Right lobe of liver (tissue), 6 donors: Measurements from ENCODE around the gene TTC19. TPM values are rescaled to one million over a fixed set of nuclear protein-coding genes. Genes with fewer than 3 reads are reported as not detected.
A peak's percentile ranks its signal among the peaks of the same experiment; 100 is the strongest.

Source experiments
- ATAC-seq, 4 donors: fragments of 200-7000 bp; cut with Tn5 transposase; one replicate each; pipeline ENCODE4 v1.9.1; 2020; ENCODE audit warnings: mild to moderate bottlenecking in 4 of 4, moderate library complexity in 4 of 4
- DNase-seq, 3 donors: peaks; one replicate each; pipeline ENCODE4 v3.0.0-alpha.2; 2020
- H3K27ac ChIP-seq, 3 donors: fragments of 200-600 bp; one replicate each; pipeline ENCODE4 v1.8.0; 2022
- H3K27me3 ChIP-seq, 2 donors: fragments of 200-600 bp; one replicate each; pipeline ENCODE4 v1.8.0; 2022
- H3K36me3 ChIP-seq, 4 donors: fragments of 200-600 bp; sonication (generic) in 1 of 4; one replicate each; pipeline versions ENCODE4 v1.5.1 to v1.8.0; 2017 to 2022; ENCODE audit warnings: control low read depth in 1 of 4
- H3K4me1 ChIP-seq, 4 donors: fragments of 200-600 bp; sonication (generic) in 1 of 4; one replicate each; pipeline versions ENCODE4 v1.5.1 to v1.8.0; 2017 to 2022; ENCODE audit warnings: control low read depth in 1 of 4
- H3K4me3 ChIP-seq, 3 donors: fragments of 200-600 bp; one replicate each; pipeline ENCODE4 v1.8.0; 2022
- H3K9me3 ChIP-seq, 4 donors: fragments of 200-600 bp; sonication (generic) in 1 of 4; one replicate each; pipeline versions ENCODE4 v1.5.1 to v1.8.0; 2017 to 2022; ENCODE audit warnings: control low read depth in 1 of 4
- CTCF ChIP-seq, 4 donors: fragments of 200-600 bp in 3 of 4; fragments of 450-650 bp in 1 of 4; IDR thresholded peaks; one replicate each; pipeline versions ENCODE4 v1.5.1 to v1.8.0; 2016 to 2022; ENCODE audit warnings: antibody characterized with exemption in 4 of 4, mild to moderate bottlenecking in 2 of 4
- POLR2A ChIP-seq: fragments of 450-650 bp; IDR thresholded peaks from one replicate; pipeline ENCODE4 v1.6.1; 2017; ENCODE audit warnings: antibody characterized with exemption, mild to moderate bottlenecking
- WGBS: methylation state at CpG from one replicate; pipeline ENCODE4 v1.1.6; 2018; ENCODE audit warnings: low coverage, low lambda C conversion rate; ENCODE audit not compliant: insufficient coverage; ENCODE audit errors: missing lambda C conversion rate; 5-methylcytosine and 5-hydroxymethylcytosine counted together
- intact Hi-C, 2 donors: fragments of 100-400 bp; cut with DNase I; formaldehyde crosslinking; loops; one replicate each; pipeline versions ENCODE4 v1.11.2 to v1.14.1; 2022
- total RNA-seq, 6 experiments: library from RNA; depleted of rRNA in 2 of 6; stranded (reverse); fragments of >200 nt in 2 of 6; fragmentation: NEBNext Ultra II Directional in 3 of 6; extraction: Animal tissue kit (Norgen Biotek cat#: 25700) in 3 of 6; gene quantifications; one replicate each; pipeline versions ENCODE4 v1.1.0 to v1.2.4, GENCODE V29; 2016 to 2023
- donor health status: DM: no; HTN: yes; CAD: no.
- donor health status: DM: no; HTN: no; CAD: no.
- donor health status: DM: no; HTN: no; CAD: no.
- donor health status: DM: no; HTN: yes; CAD: no.
- donor health status: DM: no; HTN: yes; CAD: no.

TTC19 gene
- total RNA-seq, 6 experiments from 2014 or later = 14.3 to 32.3 (median 19.9) TPM

- Histone ChIP-seq H3K27me3 (no peaks in the 10 kb centered on the region), H3K27ac (peak overlapping the region; percentile 73 to 93 (median 92)), H3K4me3 (peak overlapping the region; percentile 32 to 56 (median 51)), H3K9me3 (no peaks in the 10 kb centered on the region), H3K4me1 (peaks cover 0 to 22% (median 11%) of the 10 kb centered on the region in 4 donors), H3K36me3 (peaks cover 0 to 37% (median 14%) of the 10 kb centered on the region in 4 donors)
- TF ChIP-seq POLR2A (no peak), CTCF (IDR thresholded peaks at IDR 0.05) (no peak)
- no peak for DNase-seq
- intact Hi-C loops = no loop called here
- ATAC-seq = peak in 2 of 4 donors; percentile 8 to 14
These were observed 38.0 kb downstream of the TTC19 start for GRCh38 chr17:16037636-16038035.

- Histone ChIP-seq H3K36me3 (peaks cover 0 to 10% (median 1%) of the 10 kb centered on the region in 4 donors), H3K9me3 (no peaks in the 10 kb centered on the region), H3K4me1 (peaks cover 0 to 36% (median 11%) of the 10 kb centered on the region in 4 donors), H3K27me3 (no peaks in the 10 kb centered on the region), H3K27ac (peak overlapping the region; percentile 73 to 93 (median 92)), H3K4me3 (no peak overlapping the region)
- intact Hi-C loops = no loop called here
- TF ChIP-seq POLR2A = peak; percentile 33
- no peak for TF ChIP-seq CTCF (IDR thresholded peaks at IDR 0.05)
- peak; percentile 68 to 83 (median 76) for ATAC-seq
- WGBS = 29% methylated on average over 4 of the region's 4 CpGs
- peak; percentile 53 to 92 (median 72) for DNase-seq
These were observed 41.2 kb downstream of the TTC19 start for GRCh38 chr17:16040710-16041251.

- 66% methylated on average over 9 of the region's 10 CpGs for whole genome bisulfite sequencing
- no peak for TF ChIP-seq POLR2A
- no peak for TF ChIP-seq CTCF (IDR thresholded peaks at IDR 0.05)
- ATAC-seq (peak in 3 of 4 donors; percentile 14 to 48 (median 25)), DNase-seq (peak in 2 of 3 donors; percentile 25 to 49)
- intact Hi-C loops = no loop called here
- Histone ChIP-seq H3K4me1 (peaks cover 0 to 36% (median 11%) of the 10 kb centered on the region in 4 donors), H3K27me3 (no peaks in the 10 kb centered on the region), H3K4me3 (no peak overlapping the region), H3K9me3 (no peaks in the 10 kb centered on the region), H3K27ac (peak overlapping the region in 1 of 3 donors; percentile 22), H3K36me3 (peaks cover 0 to 31% (median 13%) of the 10 kb centered on the region in 4 donors)
These were observed 44.9 kb downstream of the TTC19 start for GRCh38 chr17:16044487-16044886.

GRCh38 chr17:16046966-16047365 is 47.3 kb downstream of the TTC19 start:
- intact Hi-C loops = no loop called here
- H3K36me3 ChIP-seq = peaks cover 0 to 31% (median 12%) of the 10 kb centered on the region in 4 donors
- no peak overlapping the region for H3K27ac ChIP-seq
- peaks cover 0 to 21% (median under 1%) of the 10 kb centered on the region in 4 donors for H3K4me1 ChIP-seq
- WGBS = 88% methylated on average over 3 of the region's 3 CpGs
- H3K4me3 ChIP-seq = no peak overlapping the region
- DNase-seq (no peak), ATAC-seq (no peak)
- no peaks in the 10 kb centered on the region for H3K27me3 ChIP-seq
- H3K9me3 ChIP-seq = no peaks in the 10 kb centered on the region
- no peak for TF ChIP-seq CTCF (IDR thresholded peaks at IDR 0.05)
- no peak for TF ChIP-seq POLR2A
